Liver (tissue), 9 donors: ENCODE results near the gene PPARD. TPM values are rescaled to one million over a fixed set of nuclear protein-coding genes. Genes with fewer than 3 reads are reported as not detected.

ENCODE experiments used
- DNase-seq: peaks from one replicate; pipeline ENCODE4 v3.0.0-alpha.2; 2017; ENCODE audit warnings: low spot score
- H3K27ac ChIP-seq, 2 donors: one replicate each; pipeline ENCODE4 v1.7.0; 2013; ENCODE audit warnings: inconsistent platforms in 2 of 2, low read length in 2 of 2, control low read depth in 1 of 2, low read depth in 1 of 2, mild to moderate bottlenecking in 1 of 2
- H3K27me3 ChIP-seq, 4 donors: one replicate each; pipeline versions ENCODE4 v1.6.1 to v1.7.0; 2013; ENCODE audit warnings: low read length in 3 of 4, inconsistent platforms in 1 of 4, mild to moderate bottlenecking in 1 of 4, moderate library complexity in 1 of 4; ENCODE audit not compliant: control insufficient read depth in 4 of 4, insufficient read depth in 4 of 4
- H3K36me3 ChIP-seq, 4 donors: one replicate each; pipeline versions ENCODE4 v1.6.1 to v1.7.0; 2013; ENCODE audit warnings: low read length in 3 of 4, mild to moderate bottlenecking in 3 of 4, low read depth in 1 of 4, moderate library complexity in 1 of 4; ENCODE audit not compliant: control insufficient read depth in 4 of 4, insufficient read depth in 3 of 4
- H3K4me1 ChIP-seq, 4 donors: one replicate each; pipeline versions ENCODE4 v1.6.1 to v1.7.0; 2013; ENCODE audit warnings: low read length in 3 of 4, mild to moderate bottlenecking in 3 of 4, moderate library complexity in 1 of 4; ENCODE audit not compliant: control insufficient read depth in 4 of 4, insufficient read depth in 4 of 4
- H3K4me3 ChIP-seq, 3 donors: one replicate each; pipeline versions ENCODE4 v1.6.1 to v1.7.0; 2013; ENCODE audit warnings: low read length in 3 of 3, control low read depth in 1 of 3, low read depth in 1 of 3, mild to moderate bottlenecking in 1 of 3
- H3K9ac ChIP-seq, 2 donors: one replicate each; pipeline ENCODE4 v1.7.0; 2013; ENCODE audit warnings: low read length in 2 of 2, mild to moderate bottlenecking in 2 of 2, moderate library complexity in 2 of 2, control low read depth in 1 of 2, low read depth in 1 of 2
- H3K9me3 ChIP-seq, 4 donors: one replicate each; pipeline versions ENCODE4 v1.6.1 to v1.7.0; 2013; ENCODE audit warnings: low read length in 3 of 4; ENCODE audit not compliant: control insufficient read depth in 4 of 4
- FOXA1 ChIP-seq: IDR thresholded peaks from 2 replicates; pipeline ENCODE4 v1.6.1; 2016; ENCODE audit warnings: antibody characterized with exemption
- GABPA ChIP-seq, 2 donors: IDR thresholded peaks in 1 of 2; conservative IDR thresholded peaks in 1 of 2; 2 replicates each; pipeline ENCODE4 v1.6.1; 2016; ENCODE audit warnings: antibody characterized with exemption in 2 of 2, mild to moderate bottlenecking in 1 of 2, moderate library complexity in 1 of 2
- HNF4A ChIP-seq, 2 donors: conservative IDR thresholded peaks; 2 replicates each; pipeline ENCODE4 v1.6.1; 2016; ENCODE audit warnings: antibody characterized with exemption in 2 of 2, mild to moderate bottlenecking in 2 of 2
- JUND ChIP-seq, 2 donors: IDR thresholded peaks; 2 replicates each; pipeline ENCODE4 v1.6.1; 2016; ENCODE audit warnings: antibody characterized with exemption in 2 of 2
- RAD21 ChIP-seq, 2 donors: IDR thresholded peaks; 2 replicates each; pipeline ENCODE4 v1.6.1; 2016; ENCODE audit warnings: antibody characterized with exemption in 2 of 2, mild to moderate bottlenecking in 2 of 2
- SP1 ChIP-seq: IDR thresholded peaks from 2 replicates; pipeline ENCODE4 v1.6.1; 2018; ENCODE audit warnings: antibody characterized with exemption, mild to moderate bottlenecking
- TAF1 ChIP-seq: conservative IDR thresholded peaks from 2 replicates; pipeline ENCODE4 v1.6.1; 2016; ENCODE audit warnings: antibody characterized with exemption, mild to moderate bottlenecking
- YY1 ChIP-seq: IDR thresholded peaks from 2 replicates; pipeline ENCODE4 v1.6.1; 2016; ENCODE audit warnings: antibody characterized with exemption, mild to moderate bottlenecking
- WGBS: extraction: QIAGEN DNeasy Blood & Tissue Kit; methylation state at CpG from one replicate; pipeline ENCODE4 v1.1.7; 2013; 5-methylcytosine and 5-hydroxymethylcytosine counted together
- polyA plus RNA-seq, 2 donors: library from polyadenylated mRNA; stranded (reverse) in 1 of 2; unstranded in 1 of 2; fragments of 200-250 nt in 1 of 2; fragments of >200 nt in 1 of 2; fragmentation: Nextera tagmentation in 1 of 2; extraction: Ambion mirVana in 1 of 2; gene quantifications; one replicate each; pipeline versions ENCODE4 v1.2.1 to v1.2.3, GENCODE V29; 2013 to 2015
- total RNA-seq, 2 donors: library from RNA; depleted of rRNA; stranded (reverse); fragments of >200 nt; gene quantifications; one replicate each; pipeline ENCODE4 v1.2.3, GENCODE V29; 2014
- TF ChIP-seq, protein P1 (sequence below): IDR thresholded peaks from 2 replicates; pipeline ENCODE4 v1.6.1; 2016; ENCODE audit warnings: antibody characterized with exemption
- TF ChIP-seq, protein P2 (sequence below): IDR thresholded peaks from 2 replicates; pipeline ENCODE4 v1.6.1; 2016; ENCODE audit warnings: antibody characterized with exemption
- TF ChIP-seq, protein P3 (sequence below): IDR thresholded peaks from 2 replicates; pipeline ENCODE4 v1.6.1; 2016; ENCODE audit warnings: antibody characterized with exemption, mild to moderate bottlenecking
- TF ChIP-seq, protein P4 (sequence below): fragments of 150-350 bp; IDR thresholded peaks from 2 replicates; pipeline ENCODE4 v1.5.1; 2017; ENCODE audit warnings: improper control_type of control experiment, low read depth, low read length; ENCODE audit not compliant: missing input control
- TF ChIP-seq, protein P5 (sequence below): IDR thresholded peaks from 2 replicates; pipeline ENCODE4 v1.6.1; 2016; ENCODE audit warnings: antibody characterized with exemption
- donor health status: healthy.
- donor health status: healthy.
- donor health status: healthy.
- donor health status: healthy.
- donor health status: healthy.

Gene PPARD
- total and polyA plus RNA-seq, 4 donors = 2.1 to 7.8 (median 5.1) TPM

DNA sequence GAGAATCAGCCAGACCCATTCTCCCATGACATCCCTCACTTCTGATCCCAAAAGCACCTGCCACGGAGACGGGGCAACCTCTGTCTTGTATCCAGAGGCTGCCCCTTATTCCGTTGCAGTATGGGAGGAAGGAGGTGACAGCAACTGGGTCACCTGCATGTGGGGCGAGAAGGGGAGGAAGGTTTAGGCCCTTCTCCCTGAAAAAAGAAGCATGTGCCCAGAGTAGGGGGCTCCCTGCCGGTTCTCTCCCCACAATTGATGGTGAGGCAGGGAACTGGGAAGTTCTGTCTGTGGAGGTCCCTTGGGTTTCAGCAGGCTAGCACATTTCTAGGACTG lies 60.5 kb downstream of the PPARD start:
- 51% methylated on average over 5 of the region's 5 CpGs for WGBS
- Histone ChIP-seq H3K4me3 (no peak overlapping the region), H3K4me1 (peaks cover 11 to 38% (median 33%) of the 10 kb centered on the region in 4 donors), H3K27ac (peak overlapping the region in 1 of 2 donors; percentile 78), H3K9me3 (no peaks in the 10 kb centered on the region), H3K9ac (no peak overlapping the region), H3K36me3 (no peaks in the 10 kb centered on the region), H3K27me3 (no peaks in the 10 kb centered on the region)
- no peak for DNase-seq
- TF ChIP-seq, protein P1, sequence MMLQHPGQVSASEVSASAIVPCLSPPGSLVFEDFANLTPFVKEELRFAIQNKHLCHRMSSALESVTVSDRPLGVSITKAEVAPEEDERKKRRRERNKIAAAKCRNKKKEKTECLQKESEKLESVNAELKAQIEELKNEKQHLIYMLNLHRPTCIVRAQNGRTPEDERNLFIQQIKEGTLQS = no peak
- TF ChIP-seq, protein P2, sequence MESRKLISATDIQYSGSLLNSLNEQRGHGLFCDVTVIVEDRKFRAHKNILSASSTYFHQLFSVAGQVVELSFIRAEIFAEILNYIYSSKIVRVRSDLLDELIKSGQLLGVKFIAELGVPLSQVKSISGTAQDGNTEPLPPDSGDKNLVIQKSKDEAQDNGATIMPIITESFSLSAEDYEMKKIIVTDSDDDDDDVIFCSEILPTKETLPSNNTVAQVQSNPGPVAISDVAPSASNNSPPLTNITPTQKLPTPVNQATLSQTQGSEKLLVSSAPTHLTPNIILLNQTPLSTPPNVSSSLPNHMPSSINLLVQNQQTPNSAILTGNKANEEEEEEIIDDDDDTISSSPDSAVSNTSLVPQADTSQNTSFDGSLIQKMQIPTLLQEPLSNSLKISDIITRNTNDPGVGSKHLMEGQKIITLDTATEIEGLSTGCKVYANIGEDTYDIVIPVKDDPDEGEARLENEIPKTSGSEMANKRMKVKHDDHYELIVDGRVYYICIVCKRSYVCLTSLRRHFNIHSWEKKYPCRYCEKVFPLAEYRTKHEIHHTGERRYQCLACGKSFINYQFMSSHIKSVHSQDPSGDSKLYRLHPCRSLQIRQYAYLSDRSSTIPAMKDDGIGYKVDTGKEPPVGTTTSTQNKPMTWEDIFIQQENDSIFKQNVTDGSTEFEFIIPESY = no peak
- TF ChIP-seq YY1 = no peak
- no peak for TF ChIP-seq GABPA (IDR thresholded peaks at IDR 0.05 in 1 of 2, conservative IDR thresholded peaks at IDR 0.05 in 1 of 2)
- TF ChIP-seq HNF4A (conservative IDR thresholded peaks at IDR 0.05) = no peak
- TF ChIP-seq TAF1 = no peak
- TF ChIP-seq, protein P3, sequence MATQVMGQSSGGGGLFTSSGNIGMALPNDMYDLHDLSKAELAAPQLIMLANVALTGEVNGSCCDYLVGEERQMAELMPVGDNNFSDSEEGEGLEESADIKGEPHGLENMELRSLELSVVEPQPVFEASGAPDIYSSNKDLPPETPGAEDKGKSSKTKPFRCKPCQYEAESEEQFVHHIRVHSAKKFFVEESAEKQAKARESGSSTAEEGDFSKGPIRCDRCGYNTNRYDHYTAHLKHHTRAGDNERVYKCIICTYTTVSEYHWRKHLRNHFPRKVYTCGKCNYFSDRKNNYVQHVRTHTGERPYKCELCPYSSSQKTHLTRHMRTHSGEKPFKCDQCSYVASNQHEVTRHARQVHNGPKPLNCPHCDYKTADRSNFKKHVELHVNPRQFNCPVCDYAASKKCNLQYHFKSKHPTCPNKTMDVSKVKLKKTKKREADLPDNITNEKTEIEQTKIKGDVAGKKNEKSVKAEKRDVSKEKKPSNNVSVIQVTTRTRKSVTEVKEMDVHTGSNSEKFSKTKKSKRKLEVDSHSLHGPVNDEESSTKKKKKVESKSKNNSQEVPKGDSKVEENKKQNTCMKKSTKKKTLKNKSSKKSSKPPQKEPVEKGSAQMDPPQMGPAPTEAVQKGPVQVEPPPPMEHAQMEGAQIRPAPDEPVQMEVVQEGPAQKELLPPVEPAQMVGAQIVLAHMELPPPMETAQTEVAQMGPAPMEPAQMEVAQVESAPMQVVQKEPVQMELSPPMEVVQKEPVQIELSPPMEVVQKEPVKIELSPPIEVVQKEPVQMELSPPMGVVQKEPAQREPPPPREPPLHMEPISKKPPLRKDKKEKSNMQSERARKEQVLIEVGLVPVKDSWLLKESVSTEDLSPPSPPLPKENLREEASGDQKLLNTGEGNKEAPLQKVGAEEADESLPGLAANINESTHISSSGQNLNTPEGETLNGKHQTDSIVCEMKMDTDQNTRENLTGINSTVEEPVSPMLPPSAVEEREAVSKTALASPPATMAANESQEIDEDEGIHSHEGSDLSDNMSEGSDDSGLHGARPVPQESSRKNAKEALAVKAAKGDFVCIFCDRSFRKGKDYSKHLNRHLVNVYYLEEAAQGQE = no peak
- no peak for TF ChIP-seq SP1
- TF ChIP-seq JUND (IDR thresholded peaks at IDR 0.05) = no peak
- no peak for TF ChIP-seq FOXA1
- TF ChIP-seq, protein P4, sequence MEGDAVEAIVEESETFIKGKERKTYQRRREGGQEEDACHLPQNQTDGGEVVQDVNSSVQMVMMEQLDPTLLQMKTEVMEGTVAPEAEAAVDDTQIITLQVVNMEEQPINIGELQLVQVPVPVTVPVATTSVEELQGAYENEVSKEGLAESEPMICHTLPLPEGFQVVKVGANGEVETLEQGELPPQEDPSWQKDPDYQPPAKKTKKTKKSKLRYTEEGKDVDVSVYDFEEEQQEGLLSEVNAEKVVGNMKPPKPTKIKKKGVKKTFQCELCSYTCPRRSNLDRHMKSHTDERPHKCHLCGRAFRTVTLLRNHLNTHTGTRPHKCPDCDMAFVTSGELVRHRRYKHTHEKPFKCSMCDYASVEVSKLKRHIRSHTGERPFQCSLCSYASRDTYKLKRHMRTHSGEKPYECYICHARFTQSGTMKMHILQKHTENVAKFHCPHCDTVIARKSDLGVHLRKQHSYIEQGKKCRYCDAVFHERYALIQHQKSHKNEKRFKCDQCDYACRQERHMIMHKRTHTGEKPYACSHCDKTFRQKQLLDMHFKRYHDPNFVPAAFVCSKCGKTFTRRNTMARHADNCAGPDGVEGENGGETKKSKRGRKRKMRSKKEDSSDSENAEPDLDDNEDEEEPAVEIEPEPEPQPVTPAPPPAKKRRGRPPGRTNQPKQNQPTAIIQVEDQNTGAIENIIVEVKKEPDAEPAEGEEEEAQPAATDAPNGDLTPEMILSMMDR = no peak

DNA sequence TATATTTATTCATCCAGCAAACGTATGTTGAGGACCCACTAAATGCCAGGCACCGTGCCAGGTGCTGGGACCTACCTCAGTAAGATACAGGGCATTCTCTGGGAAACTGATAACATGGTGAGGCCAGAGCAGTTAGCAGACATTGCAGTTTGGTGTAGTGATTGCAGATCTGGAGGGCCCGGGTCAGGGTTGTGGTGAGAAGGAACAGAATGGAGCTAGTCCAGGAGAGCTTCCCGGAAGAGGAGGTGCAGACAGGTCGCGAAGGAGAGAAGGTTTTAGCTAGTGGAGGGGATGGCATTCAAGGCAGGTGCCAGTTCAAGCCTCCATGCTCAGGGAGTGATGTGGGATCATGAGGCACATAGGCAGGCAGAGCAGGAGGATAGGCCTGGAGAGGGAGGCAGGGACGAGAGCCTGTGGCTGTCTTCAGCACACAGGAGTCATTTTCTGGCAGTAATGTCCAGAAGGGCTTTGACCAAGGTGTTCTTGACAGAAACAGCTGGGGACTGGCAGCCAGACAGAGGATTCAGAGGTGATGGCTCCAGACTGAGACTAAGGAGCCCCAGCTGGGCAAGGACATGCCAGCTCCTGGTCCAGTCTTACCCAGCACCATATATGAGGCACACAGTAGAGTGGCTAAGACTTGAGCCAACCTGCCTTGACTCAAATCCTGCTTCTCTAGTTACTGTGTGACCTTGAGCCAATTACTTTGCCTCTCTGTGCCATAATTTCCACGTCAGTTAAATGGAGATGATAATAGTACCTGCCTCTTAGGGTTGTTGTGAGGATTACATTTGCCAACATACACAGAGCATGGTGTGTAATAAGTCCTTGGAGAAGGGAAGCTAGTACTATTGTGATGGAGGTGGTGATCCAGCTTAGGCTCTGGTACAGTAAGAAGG lies 61.4 kb downstream of the PPARD start:
- DNase-seq = no peak
- Histone ChIP-seq H3K4me3 (no peak overlapping the region), H3K9ac (no peak overlapping the region), H3K27me3 (no peaks in the 10 kb centered on the region), H3K27ac (no peak overlapping the region), H3K4me1 (peaks cover 11 to 38% (median 33%) of the 10 kb centered on the region in 4 donors), H3K9me3 (no peaks in the 10 kb centered on the region), H3K36me3 (no peaks in the 10 kb centered on the region)
- 92% methylated on average over 8 of the region's 8 CpGs for WGBS
- TF ChIP-seq GABPA (IDR thresholded peaks at IDR 0.05 in 1 of 2, conservative IDR thresholded peaks at IDR 0.05 in 1 of 2) (no peak), TAF1 (no peak), SP1 (no peak), HNF4A (conservative IDR thresholded peaks at IDR 0.05) (no peak), YY1 (no peak), RAD21 (IDR thresholded peaks at IDR 0.05) (no peak)
- TF ChIP-seq, protein P5, sequence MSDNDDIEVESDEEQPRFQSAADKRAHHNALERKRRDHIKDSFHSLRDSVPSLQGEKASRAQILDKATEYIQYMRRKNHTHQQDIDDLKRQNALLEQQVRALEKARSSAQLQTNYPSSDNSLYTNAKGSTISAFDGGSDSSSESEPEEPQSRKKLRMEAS = no peak
- TF ChIP-seq, protein P4 = no peak
- TF ChIP-seq, protein P2 = no peak
